Thymus (tissue), 11 donors: Measurements from ENCODE around the gene TTC32. TPM values are rescaled to one million over a fixed set of nuclear protein-coding genes. Genes with fewer than 3 reads are reported as not detected.

Experiments
- DNase-seq, 9 donors: peaks; one replicate each; pipeline ENCODE4 v3.0.0-alpha.2; 2013; ENCODE audit warnings: low spot score in 9 of 9, low read depth in 6 of 9, missing footprints in 1 of 9
- H3K27ac ChIP-seq, 2 donors: one replicate each; pipeline ENCODE4 v1.5.1; 2013; ENCODE audit warnings: control low read depth in 1 of 2, low read depth in 1 of 2, low read length in 1 of 2, mild to moderate bottlenecking in 1 of 2, moderate library complexity in 1 of 2
- H3K27me3 ChIP-seq, 2 donors: one replicate each; pipeline ENCODE4 v1.5.1; 2013; ENCODE audit warnings: low read length in 1 of 2; ENCODE audit not compliant: control insufficient read depth in 2 of 2, insufficient read depth in 1 of 2
- H3K36me3 ChIP-seq, 2 donors: one replicate each; pipeline ENCODE4 v1.5.1; 2013; ENCODE audit warnings: low read length in 1 of 2, mild to moderate bottlenecking in 1 of 2, moderate library complexity in 1 of 2; ENCODE audit not compliant: control insufficient read depth in 2 of 2, insufficient read depth in 2 of 2
- H3K4me1 ChIP-seq, 2 donors: one replicate each; pipeline ENCODE4 v1.5.1; 2013; ENCODE audit warnings: low read length in 2 of 2; ENCODE audit not compliant: control insufficient read depth in 2 of 2, insufficient read depth in 2 of 2
- H3K4me3 ChIP-seq, 2 donors: one replicate each; pipeline ENCODE4 v1.5.1; 2013; ENCODE audit warnings: low read length in 2 of 2, control low read depth in 1 of 2, mild to moderate bottlenecking in 1 of 2
- H3K9me3 ChIP-seq, 2 donors: one replicate each; pipeline ENCODE4 v1.5.1; 2013; ENCODE audit warnings: low read length in 1 of 2, mild to moderate bottlenecking in 1 of 2; ENCODE audit not compliant: control insufficient read depth in 2 of 2, insufficient read depth in 1 of 2
- WGBS: extraction: QIAGEN DNeasy Blood & Tissue Kit; methylation state at CpG from one replicate; pipeline ENCODE4 v1.1.7; 2013; 5-methylcytosine and 5-hydroxymethylcytosine counted together
- polyA plus RNA-seq: library from polyadenylated mRNA; stranded (reverse); fragments of 200-250 nt; gene quantifications from one replicate; pipeline ENCODE4 v1.2.3, GENCODE V29; 2013
- total RNA-seq: library from RNA; stranded (reverse); fragments of 120-200 nt; gene quantifications from one replicate; pipeline ENCODE4 v1.2.4, GENCODE V29; 2013
- donor health status: healthy.

TTC32 gene
- total and polyA plus RNA-seq, 2 donors, result 26.0 to 93.2 TPM

DNA sequence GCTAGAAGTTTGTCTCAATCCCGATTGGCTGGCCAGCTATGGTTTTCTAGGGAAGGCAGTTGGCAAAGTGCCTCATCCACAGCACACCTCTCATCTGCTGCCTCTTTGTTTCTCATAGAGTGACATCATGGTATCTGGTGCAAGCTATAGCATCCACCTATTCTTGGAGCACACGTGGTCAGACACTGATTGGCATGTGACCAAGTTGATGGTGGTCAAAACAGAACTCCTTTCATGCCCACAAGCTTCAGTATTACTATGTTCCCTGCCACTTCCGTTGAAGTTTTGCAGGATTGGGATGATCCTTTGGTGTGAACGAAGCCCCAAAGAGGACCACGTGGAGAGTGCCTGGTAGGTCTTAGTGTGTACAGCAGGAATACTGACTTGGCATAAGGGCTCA, 28.8 kb downstream of the TTC32 start:
- Histone ChIP-seq H3K27me3 (peaks cover 0 to 5% of the 10 kb centered on the region in 2 donors), H3K36me3 (peaks cover 9 to 16% of the 10 kb centered on the region in 2 donors), H3K4me3 (no peak overlapping the region), H3K27ac (no peak overlapping the region), H3K4me1 (peaks cover 4 to 16% of the 10 kb centered on the region in 2 donors), H3K9me3 (no peaks in the 10 kb centered on the region)
- 93% methylated on average over 5 of the region's 5 CpGs for WGBS
- DNase-seq, result no peak

DNA sequence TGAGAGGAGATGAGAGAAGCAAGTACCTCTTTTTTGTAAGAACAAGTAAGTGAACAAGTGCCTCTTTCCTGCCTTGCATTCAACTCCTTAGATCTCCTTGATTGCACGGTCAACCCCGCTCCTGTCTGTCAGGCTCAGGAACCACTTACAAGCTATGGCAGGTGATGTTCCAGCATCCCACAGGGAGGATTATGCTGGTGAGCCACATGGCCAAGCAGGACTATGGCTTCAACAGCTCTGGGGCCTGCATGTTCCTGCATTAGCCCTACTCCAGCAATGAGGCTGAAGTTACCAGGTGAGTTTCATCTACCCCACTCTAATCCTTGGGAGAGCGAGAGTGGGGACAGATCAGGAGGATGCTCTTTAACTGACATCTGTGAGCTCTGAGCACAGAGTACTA, 29.5 kb downstream of the TTC32 start:
- Histone ChIP-seq H3K4me1 (peaks cover 4 to 16% of the 10 kb centered on the region in 2 donors), H3K27me3 (peaks cover 0 to 5% of the 10 kb centered on the region in 2 donors), H3K9me3 (no peaks in the 10 kb centered on the region), H3K36me3 (peaks cover 9 to 16% of the 10 kb centered on the region in 2 donors), H3K27ac (no peak overlapping the region), H3K4me3 (no peak overlapping the region)
- WGBS, result 79% methylated on average over 3 of the region's 3 CpGs
- DNase-seq, result no peak

DNA sequence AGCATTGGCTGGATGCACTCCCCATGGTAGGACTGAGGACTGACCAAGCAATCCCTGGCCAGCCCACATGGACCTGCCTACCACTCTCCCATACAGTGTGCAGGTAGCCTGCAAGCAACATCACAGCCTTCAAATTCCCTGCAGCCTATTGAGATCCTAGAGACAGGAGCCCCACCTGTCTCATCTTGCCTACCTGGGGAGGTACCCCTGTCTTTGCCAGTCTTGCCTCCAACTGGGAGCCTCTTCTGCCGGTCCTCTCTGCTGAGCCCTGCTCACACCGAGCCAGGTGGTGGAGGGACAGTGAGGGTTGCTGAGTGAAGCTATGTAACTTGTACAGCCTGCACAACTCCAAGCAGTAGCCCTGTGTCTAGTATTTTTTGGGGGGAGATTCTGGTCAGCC, 29.9 kb downstream of the TTC32 start:
- WGBS, result 98% methylated on average over 2 of the region's 2 CpGs
- H3K27ac ChIP-seq, result no peak overlapping the region
- no peak for DNase-seq
- peaks cover 4 to 16% of the 10 kb centered on the region in 2 donors for H3K4me1 ChIP-seq
- H3K36me3 ChIP-seq, result peaks cover 9 to 16% of the 10 kb centered on the region in 2 donors
- no peaks in the 10 kb centered on the region for H3K9me3 ChIP-seq
- H3K27me3 ChIP-seq, result peaks cover 0 to 5% of the 10 kb centered on the region in 2 donors
- no peak overlapping the region for H3K4me3 ChIP-seq

DNA sequence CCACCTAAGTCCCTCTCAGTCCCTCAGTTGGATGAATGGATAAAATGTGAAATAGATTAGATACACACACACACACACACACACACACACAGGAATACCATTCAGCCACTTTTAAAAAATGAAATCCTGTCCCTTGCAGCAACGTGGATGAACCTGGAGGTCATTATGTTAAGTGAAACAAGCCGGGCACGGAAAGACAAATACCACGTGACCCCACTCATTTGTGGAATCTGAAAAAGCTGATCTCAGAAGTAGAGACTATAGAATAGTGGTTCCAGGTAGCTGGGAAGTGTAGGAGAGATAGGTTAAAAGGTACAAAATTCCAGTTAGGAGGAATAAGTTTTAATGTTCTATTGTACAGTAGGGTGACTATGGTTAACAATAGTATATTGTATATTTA, 31.0 kb downstream of the TTC32 start:
- WGBS, result 86% methylated on average over 4 of the region's 4 CpGs
- Histone ChIP-seq H3K27ac (no peak overlapping the region), H3K9me3 (no peaks in the 10 kb centered on the region), H3K36me3 (peaks cover 6 to 7% of the 10 kb centered on the region in 2 donors), H3K27me3 (peaks cover 0 to 5% of the 10 kb centered on the region in 2 donors), H3K4me3 (no peak overlapping the region), H3K4me1 (peaks cover 4 to 16% of the 10 kb centered on the region in 2 donors)
- DNase-seq, result no peak

DNA sequence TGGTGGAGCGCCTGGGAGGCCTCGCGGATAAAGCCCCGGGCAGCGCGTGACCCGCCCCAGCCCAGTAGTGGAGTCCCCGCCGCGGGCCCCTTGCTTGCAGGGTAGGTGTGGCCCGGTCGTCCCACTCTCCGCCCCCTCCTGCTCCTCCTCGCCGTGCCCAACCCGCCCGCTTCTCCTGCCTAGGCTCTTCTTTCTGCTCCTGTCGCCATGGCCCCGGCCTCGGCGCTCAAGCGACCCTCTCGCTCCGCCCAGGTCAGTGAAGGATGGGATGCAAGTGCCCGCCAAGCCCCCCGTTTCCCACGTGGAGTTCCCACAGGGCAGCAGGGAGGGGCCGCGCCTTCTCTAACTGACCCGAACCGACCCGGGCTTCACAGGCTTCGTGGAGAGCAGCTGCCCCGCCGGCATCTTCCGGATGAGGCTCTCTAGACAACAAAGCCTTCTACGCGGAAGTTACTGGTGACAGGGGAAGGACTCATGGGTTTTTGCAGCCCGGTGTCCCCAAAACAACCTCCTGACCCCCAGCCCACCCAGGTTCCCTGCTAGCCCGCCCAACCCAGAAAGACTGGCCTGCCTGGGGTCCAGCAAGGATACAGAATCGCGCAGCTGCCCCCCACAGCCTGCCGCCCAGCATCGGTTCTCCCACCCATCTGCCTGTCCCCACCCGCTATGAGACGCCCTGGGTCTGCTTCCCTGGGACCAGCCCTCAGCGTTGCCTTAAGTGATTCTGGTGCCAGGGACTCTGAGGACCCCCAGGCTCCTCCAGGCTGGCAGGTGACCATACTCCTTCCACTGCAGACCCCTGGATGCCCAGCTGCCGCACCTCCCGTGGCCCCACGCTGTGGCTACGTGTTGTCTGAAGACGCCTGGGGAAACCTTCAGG, 32.8 kb downstream of the TTC32 start:
- Histone ChIP-seq H3K4me3 (peak overlapping the region; percentile 77 to 81), H3K9me3 (no peaks in the 10 kb centered on the region), H3K27me3 (peaks cover 0 to 5% of the 10 kb centered on the region in 2 donors), H3K36me3 (peaks cover 5% of the 10 kb centered on the region in 2 donors), H3K4me1 (peaks cover 4 to 29% of the 10 kb centered on the region in 2 donors), H3K27ac (peak overlapping the region; percentile 68 to 81)
- 22% methylated on average over 52 of the region's 52 CpGs for WGBS
- DNase-seq, result peak in 8 of 9 donors; percentile 39 to 89 (median 69)

DNA sequence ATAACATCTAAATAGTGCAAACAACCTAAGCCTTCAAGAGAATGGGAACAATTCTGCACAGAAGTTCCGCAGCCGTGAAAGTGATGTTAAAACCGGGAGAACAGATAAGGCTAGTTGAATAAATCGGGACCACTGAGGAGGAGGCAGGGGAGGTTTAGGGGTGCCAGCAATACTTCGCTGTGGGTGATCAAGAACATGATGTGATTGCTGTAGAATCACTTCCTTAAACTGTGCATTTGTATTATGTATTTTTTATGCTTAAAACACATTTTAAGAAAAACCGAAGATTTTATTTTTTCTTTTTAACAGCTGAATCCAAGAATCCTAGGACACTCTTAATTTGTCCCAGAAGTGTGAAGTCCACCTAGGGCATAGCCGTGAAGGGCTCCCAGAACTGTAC, 33.6 kb downstream of the TTC32 start:
- 71% methylated on average over 7 of the region's 7 CpGs for WGBS
- DNase-seq, result no peak
- Histone ChIP-seq H3K9me3 (no peaks in the 10 kb centered on the region), H3K36me3 (peaks cover 4 to 5% of the 10 kb centered on the region in 2 donors), H3K4me3 (peak overlapping the region; percentile 77 to 81), H3K27ac (peak overlapping the region in 1 of 2 donors; percentile 81), H3K27me3 (peaks cover 0 to 9% of the 10 kb centered on the region in 2 donors), H3K4me1 (peaks cover 4 to 34% of the 10 kb centered on the region in 2 donors)

DNA sequence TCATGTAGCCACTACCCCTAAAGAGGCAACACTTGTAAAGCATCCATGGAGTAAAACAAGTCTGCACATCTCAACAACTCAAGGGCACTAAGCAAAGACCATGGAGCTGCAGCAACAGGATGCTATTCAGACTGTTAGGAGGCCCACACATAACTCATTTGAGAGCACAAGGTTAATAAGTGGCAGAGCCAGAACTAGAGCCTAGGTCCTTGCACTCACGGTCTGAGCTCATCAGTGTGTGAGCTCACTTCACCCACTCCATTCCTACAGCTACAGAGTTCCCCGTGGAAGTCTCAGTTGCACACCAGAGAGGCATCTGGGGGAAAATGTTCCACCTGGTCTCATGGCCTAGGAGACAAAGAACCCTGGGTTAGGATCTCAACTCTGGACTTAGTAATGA, 35.0 kb downstream of the TTC32 start:
- no peak for DNase-seq
- peaks cover 0 to 13% of the 10 kb centered on the region in 2 donors for H3K27me3 ChIP-seq
- no peaks in the 10 kb centered on the region for H3K9me3 ChIP-seq
- peaks cover 4 to 34% of the 10 kb centered on the region in 2 donors for H3K4me1 ChIP-seq
- WGBS, result 95% methylated on average over 2 of the region's 2 CpGs
- H3K36me3 ChIP-seq, result no peaks in the 10 kb centered on the region
- H3K27ac ChIP-seq, result no peak overlapping the region
- no peak overlapping the region for H3K4me3 ChIP-seq

DNA sequence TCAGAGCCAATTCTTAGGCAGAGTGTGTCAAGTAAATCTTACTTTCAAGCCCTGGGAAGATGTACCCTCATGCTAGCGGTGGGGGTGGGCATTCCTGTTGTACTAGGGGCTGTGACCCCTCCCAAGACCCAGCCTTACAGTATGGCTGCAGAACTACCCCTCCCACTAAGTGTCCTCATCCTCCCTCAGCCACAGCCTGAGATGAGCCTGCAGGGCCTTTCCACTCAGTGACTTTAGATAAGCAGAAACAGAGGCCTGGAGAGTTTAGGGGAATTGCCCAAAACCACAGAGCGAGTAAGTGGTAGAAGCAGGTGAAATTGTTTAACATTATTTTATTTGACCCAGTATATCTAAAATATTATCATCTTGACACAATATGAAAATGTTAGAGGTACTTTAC, 36.6 kb downstream of the TTC32 start:
- Histone ChIP-seq H3K4me1 (peaks cover 4 to 34% of the 10 kb centered on the region in 2 donors), H3K9me3 (no peaks in the 10 kb centered on the region), H3K27ac (no peak overlapping the region), H3K27me3 (peaks cover 0 to 13% of the 10 kb centered on the region in 2 donors), H3K4me3 (no peak overlapping the region), H3K36me3 (no peaks in the 10 kb centered on the region)
- no peak for DNase-seq
- 91% methylated on average over 2 of the region's 2 CpGs for WGBS

DNA sequence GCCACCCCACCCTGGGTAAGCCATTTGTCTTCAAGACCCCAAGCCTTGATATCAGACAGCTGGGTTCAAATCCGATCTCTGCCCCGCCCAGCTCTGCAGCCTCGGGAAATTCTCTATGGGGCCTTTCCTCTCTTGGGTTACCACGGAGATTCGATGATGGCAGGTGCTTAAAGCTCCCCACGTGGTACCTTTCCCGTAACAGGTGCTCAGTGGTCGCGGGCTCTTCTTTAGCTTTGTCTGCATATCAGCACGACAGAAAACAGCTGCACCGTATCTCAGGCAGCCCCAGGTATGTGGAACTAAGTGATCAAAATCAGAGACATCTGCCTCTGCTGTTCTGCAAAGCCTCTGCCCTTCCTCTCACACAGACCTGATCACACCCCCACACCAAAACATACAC, 37.4 kb downstream of the TTC32 start:
- Histone ChIP-seq H3K4me1 (peaks cover 1 to 26% of the 10 kb centered on the region in 2 donors), H3K4me3 (no peak overlapping the region), H3K9me3 (no peaks in the 10 kb centered on the region), H3K27me3 (peaks cover 0 to 13% of the 10 kb centered on the region in 2 donors), H3K36me3 (no peaks in the 10 kb centered on the region), H3K27ac (no peak overlapping the region)
- WGBS, result 67% methylated on average over 11 of the region's 11 CpGs
- DNase-seq, result peak in 7 of 9 donors; percentile 21 to 75 (median 38)
